ENCODE results near the gene ITGAD.

The ITGAD gene

DNA sequence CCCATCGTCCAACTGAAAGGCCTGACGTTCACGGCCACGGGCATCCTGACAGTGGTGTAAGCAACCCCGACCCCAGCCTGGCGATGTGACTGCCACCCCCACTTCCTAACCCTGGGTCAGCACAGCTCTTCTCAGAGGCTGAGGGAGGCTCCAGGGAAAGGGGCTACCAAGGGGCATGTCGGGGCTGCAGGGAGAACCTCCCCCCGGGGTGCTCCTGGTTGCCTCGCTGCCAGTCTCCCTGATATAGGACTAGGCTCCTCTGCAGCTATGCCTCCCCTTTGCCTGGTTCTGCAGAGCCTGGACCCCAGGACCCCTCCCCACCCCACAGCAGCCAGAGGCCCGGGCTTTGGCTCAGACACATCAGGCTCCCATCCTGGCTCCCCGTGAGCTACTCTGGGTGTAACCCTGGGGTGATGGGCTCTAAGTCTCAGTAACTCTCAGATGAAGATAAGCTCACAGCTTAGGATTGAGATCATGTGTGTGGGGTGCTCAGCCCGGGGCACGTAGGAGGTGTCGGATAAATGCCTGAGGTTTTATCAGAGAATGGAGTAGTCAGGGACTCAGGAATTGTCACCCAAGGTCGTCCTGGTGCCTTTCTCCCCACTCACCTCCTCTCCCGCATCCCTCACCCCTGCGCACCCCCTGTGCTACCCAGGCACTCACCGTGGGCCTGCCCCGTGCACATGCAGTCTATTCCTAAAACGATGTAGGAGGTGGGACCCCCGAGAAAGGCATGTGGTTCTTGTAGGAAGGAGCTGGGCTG is 10.6 kb downstream of the ITGAD start:
- Histone ChIP-seq H3K4me2 (ENCODE audit: low read length) (no peak overlapping the region), H3K27me3 (ENCODE audit: low read depth, low read length) (no peaks in the 10 kb centered on the region), H3K36me3 (replicated peaks; ENCODE audit: low read depth, low read length) (no peaks in the 10 kb centered on the region), H3K4me1 (ENCODE audit: low read length) (no peaks in the 10 kb centered on the region), H3K27ac (ENCODE audit: low read length) (no peak overlapping the region), H3K9ac (ENCODE audit: low read length) (no peak overlapping the region), H4K20me1 (ENCODE audit: insufficient read depth, low read length) (no peaks in the 10 kb centered on the region), H3K9me3 (ENCODE audit: insufficient read depth, low read length) (no peaks in the 10 kb centered on the region), H3K4me3 (ENCODE audit: low read length) (no peak overlapping the region), H3K79me2 (ENCODE audit: low read length) (no peaks in the 10 kb centered on the region), H2AFZ (ENCODE audit: low read depth, low read length) (no peak overlapping the region)
- TF ChIP-seq EZH2phosphoT487 (IDR thresholded peaks at IDR 0.05; ENCODE audit: low read depth) = no peak
- TF ChIP-seq, protein P1, sequence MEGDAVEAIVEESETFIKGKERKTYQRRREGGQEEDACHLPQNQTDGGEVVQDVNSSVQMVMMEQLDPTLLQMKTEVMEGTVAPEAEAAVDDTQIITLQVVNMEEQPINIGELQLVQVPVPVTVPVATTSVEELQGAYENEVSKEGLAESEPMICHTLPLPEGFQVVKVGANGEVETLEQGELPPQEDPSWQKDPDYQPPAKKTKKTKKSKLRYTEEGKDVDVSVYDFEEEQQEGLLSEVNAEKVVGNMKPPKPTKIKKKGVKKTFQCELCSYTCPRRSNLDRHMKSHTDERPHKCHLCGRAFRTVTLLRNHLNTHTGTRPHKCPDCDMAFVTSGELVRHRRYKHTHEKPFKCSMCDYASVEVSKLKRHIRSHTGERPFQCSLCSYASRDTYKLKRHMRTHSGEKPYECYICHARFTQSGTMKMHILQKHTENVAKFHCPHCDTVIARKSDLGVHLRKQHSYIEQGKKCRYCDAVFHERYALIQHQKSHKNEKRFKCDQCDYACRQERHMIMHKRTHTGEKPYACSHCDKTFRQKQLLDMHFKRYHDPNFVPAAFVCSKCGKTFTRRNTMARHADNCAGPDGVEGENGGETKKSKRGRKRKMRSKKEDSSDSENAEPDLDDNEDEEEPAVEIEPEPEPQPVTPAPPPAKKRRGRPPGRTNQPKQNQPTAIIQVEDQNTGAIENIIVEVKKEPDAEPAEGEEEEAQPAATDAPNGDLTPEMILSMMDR (IDR thresholded peaks at IDR 0.05; ENCODE audit: low read depth, low read length) = no peak

GRCh38 chr16:31404353-31405064 is 11.4 kb downstream of the ITGAD start:
- TF ChIP-seq EZH2phosphoT487 (IDR thresholded peaks at IDR 0.05; ENCODE audit: low read depth) = no peak
- TF ChIP-seq, protein P1 (IDR thresholded peaks at IDR 0.05; ENCODE audit: low read depth, low read length) = no peak
- Histone ChIP-seq H3K4me2 (ENCODE audit: low read length) (no peak overlapping the region), H3K36me3 (replicated peaks; ENCODE audit: low read depth, low read length) (no peaks in the 10 kb centered on the region), H3K79me2 (ENCODE audit: low read length) (no peaks in the 10 kb centered on the region), H3K27ac (ENCODE audit: low read length) (no peak overlapping the region), H3K4me1 (ENCODE audit: low read length) (no peaks in the 10 kb centered on the region), H3K27me3 (ENCODE audit: low read depth, low read length) (no peaks in the 10 kb centered on the region), H3K9ac (ENCODE audit: low read length) (no peak overlapping the region), H4K20me1 (ENCODE audit: insufficient read depth, low read length) (no peaks in the 10 kb centered on the region), H3K9me3 (ENCODE audit: insufficient read depth, low read length) (no peaks in the 10 kb centered on the region), H3K4me3 (ENCODE audit: low read length) (no peak overlapping the region), H2AFZ (ENCODE audit: low read depth, low read length) (no peak overlapping the region)

GRCh38 chr16:31407406-31407805 is 14.3 kb downstream of the ITGAD start:
- Histone ChIP-seq H4K20me1 (ENCODE audit: insufficient read depth, low read length) (no peaks in the 10 kb centered on the region), H3K9me3 (ENCODE audit: insufficient read depth, low read length) (no peaks in the 10 kb centered on the region), H3K27ac (ENCODE audit: low read length) (no peak overlapping the region), H3K4me2 (ENCODE audit: low read length) (no peak overlapping the region), H3K27me3 (ENCODE audit: low read depth, low read length) (no peaks in the 10 kb centered on the region), H2AFZ (ENCODE audit: low read depth, low read length) (no peak overlapping the region), H3K36me3 (replicated peaks; ENCODE audit: low read depth, low read length) (no peaks in the 10 kb centered on the region), H3K9ac (ENCODE audit: low read length) (no peak overlapping the region), H3K79me2 (ENCODE audit: low read length) (no peaks in the 10 kb centered on the region), H3K4me1 (ENCODE audit: low read length) (no peaks in the 10 kb centered on the region), H3K4me3 (ENCODE audit: low read length) (no peak overlapping the region)
- TF ChIP-seq EZH2phosphoT487 (IDR thresholded peaks at IDR 0.05; ENCODE audit: low read depth) = no peak
- TF ChIP-seq, protein P1 (IDR thresholded peaks at IDR 0.05; ENCODE audit: low read depth, low read length) = no peak

DNA sequence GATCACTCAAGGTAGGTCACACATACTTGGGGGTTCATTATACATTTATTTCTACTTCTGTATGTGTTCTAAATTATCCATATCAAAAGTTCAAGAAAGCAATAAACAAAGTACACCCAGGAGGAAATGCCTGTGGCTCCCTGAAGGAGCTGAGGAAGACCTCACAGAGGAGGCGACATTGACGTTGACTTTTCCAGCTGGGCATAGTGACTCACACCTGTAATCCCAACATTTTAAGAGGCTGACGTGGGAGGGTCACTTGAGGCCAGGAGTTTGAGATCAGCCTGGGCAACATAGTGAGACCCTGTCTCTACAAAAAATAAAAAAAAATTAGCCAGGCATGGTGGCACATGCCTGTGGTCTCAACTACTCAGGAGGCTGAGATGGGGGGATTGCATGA is 16.3 kb downstream of the ITGAD start:
- H3K4me2 ChIP-seq (ENCODE audit: low read length) = no peak overlapping the region
- no peaks in the 10 kb centered on the region for H3K27me3 ChIP-seq (ENCODE audit: low read depth, low read length)
- no peak overlapping the region for H3K9ac ChIP-seq (ENCODE audit: low read length)
- no peak overlapping the region for H3K27ac ChIP-seq (ENCODE audit: low read length)
- H3K4me1 ChIP-seq (ENCODE audit: low read length) = no peaks in the 10 kb centered on the region
- H3K4me3 ChIP-seq (ENCODE audit: low read length) = no peak overlapping the region
- TF ChIP-seq, protein P1 (IDR thresholded peaks at IDR 0.05; ENCODE audit: low read depth, low read length) = no peak
- no peak for TF ChIP-seq EZH2phosphoT487 (IDR thresholded peaks at IDR 0.05; ENCODE audit: low read depth)
- no peaks in the 10 kb centered on the region for H3K9me3 ChIP-seq (ENCODE audit: insufficient read depth, low read length)
- H4K20me1 ChIP-seq (ENCODE audit: insufficient read depth, low read length) = no peaks in the 10 kb centered on the region
- H3K79me2 ChIP-seq (ENCODE audit: low read length) = no peaks in the 10 kb centered on the region
- H3K36me3 ChIP-seq (replicated peaks; ENCODE audit: low read depth, low read length) = no peaks in the 10 kb centered on the region
- no peak overlapping the region for H2AFZ ChIP-seq (ENCODE audit: low read depth, low read length)

All from OCI-LY3 (cell line).